ENCODE results near the gene ANK2.
A peak's percentile ranks its signal among the peaks of the same experiment; 100 is the strongest.

ANK2 gene

GRCh38 chr4:113024388-113024787 is 25.1 kb upstream of the ANK2 start:
- Histone ChIP-seq H3K9ac (ENCODE audit: low read length) (no peak overlapping the region), H3K27me3 (ENCODE audit: control insufficient read depth, insufficient read depth, low read length) (no peaks in the 10 kb centered on the region), H3K4me1 (ENCODE audit: control insufficient read depth, insufficient read depth, low read length) (no peaks in the 10 kb centered on the region), H3K4me3 (ENCODE audit: low read length) (no peak overlapping the region), H3K27ac (ENCODE audit: low read depth, low read length) (no peak overlapping the region), H3K36me3 (ENCODE audit: control insufficient read depth, insufficient read depth, low read length) (no peaks in the 10 kb centered on the region)

- H3K27me3 ChIP-seq (ENCODE audit: control insufficient read depth, insufficient read depth, low read length): no peaks in the 10 kb centered on the region
- no peaks in the 10 kb centered on the region for H3K36me3 ChIP-seq (ENCODE audit: control insufficient read depth, insufficient read depth, low read length)
- no peaks in the 10 kb centered on the region for H3K4me1 ChIP-seq (ENCODE audit: control insufficient read depth, insufficient read depth, low read length)
- no peak overlapping the region for H3K27ac ChIP-seq (ENCODE audit: low read depth, low read length)
- no peak overlapping the region for H3K9ac ChIP-seq (ENCODE audit: low read length)
- no peak overlapping the region for H3K4me3 ChIP-seq (ENCODE audit: low read length)
These were observed 24.0 kb upstream of the ANK2 start for GRCh38 chr4:113025416-113025815.

DNA sequence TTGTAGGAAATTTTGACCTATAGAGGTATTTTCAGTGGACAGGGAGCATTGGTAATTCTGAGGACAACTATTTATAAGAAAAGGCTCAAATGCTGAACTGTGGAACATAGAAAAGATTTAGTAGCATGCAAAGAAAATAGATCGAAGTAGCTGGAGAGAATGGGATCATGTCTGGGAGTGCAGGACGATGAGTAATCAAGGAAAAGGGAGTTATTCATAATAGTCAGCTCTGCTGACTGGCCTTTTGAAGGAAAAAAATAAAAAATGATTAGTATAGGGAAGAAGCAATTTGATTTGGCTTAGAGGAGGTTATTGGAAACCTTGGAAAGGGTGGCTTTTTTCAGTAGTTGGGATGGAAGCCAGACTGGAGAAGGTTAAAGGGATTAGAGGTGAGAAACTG is 22.9 kb upstream of the ANK2 start:
- H3K27me3 ChIP-seq (ENCODE audit: control insufficient read depth, insufficient read depth, low read length): no peaks in the 10 kb centered on the region
- no peak overlapping the region for H3K9ac ChIP-seq (ENCODE audit: low read length)
- H3K36me3 ChIP-seq (ENCODE audit: control insufficient read depth, insufficient read depth, low read length): no peaks in the 10 kb centered on the region
- H3K4me3 ChIP-seq (ENCODE audit: low read length): no peak overlapping the region
- H3K27ac ChIP-seq (ENCODE audit: low read depth, low read length): no peak overlapping the region
- no peaks in the 10 kb centered on the region for H3K4me1 ChIP-seq (ENCODE audit: control insufficient read depth, insufficient read depth, low read length)

DNA sequence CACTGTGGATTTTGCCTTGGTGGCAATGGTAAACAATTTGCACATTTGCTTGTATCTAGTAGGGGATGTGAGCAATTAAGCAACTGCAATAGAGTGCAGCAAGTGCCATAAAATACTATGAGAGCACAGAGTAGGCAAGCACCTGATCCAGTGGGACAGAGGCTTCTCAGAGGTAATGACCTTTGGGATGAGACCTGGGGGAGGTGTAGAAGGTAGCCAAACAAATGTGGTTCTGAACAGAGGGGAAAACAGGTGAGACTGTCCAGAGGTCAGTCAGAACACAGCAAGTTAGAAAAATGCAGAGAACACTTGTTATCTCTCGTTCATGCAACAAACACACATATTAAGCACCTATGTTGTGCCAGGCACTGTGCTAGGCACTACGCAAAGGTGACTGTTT is 21.4 kb upstream of the ANK2 start:
- Histone ChIP-seq H3K4me1 (ENCODE audit: control insufficient read depth, insufficient read depth, low read length) (no peaks in the 10 kb centered on the region), H3K27me3 (ENCODE audit: control insufficient read depth, insufficient read depth, low read length) (no peaks in the 10 kb centered on the region), H3K36me3 (ENCODE audit: control insufficient read depth, insufficient read depth, low read length) (no peaks in the 10 kb centered on the region), H3K9ac (ENCODE audit: low read length) (no peak overlapping the region), H3K27ac (ENCODE audit: low read depth, low read length) (no peak overlapping the region), H3K4me3 (ENCODE audit: low read length) (no peak overlapping the region)

- Histone ChIP-seq H3K4me1 (ENCODE audit: control insufficient read depth, insufficient read depth, low read length) (no peaks in the 10 kb centered on the region), H3K4me3 (ENCODE audit: low read length) (no peak overlapping the region), H3K27ac (ENCODE audit: low read depth, low read length) (no peak overlapping the region), H3K27me3 (ENCODE audit: control insufficient read depth, insufficient read depth, low read length) (no peaks in the 10 kb centered on the region), H3K9ac (ENCODE audit: low read length) (no peak overlapping the region), H3K36me3 (ENCODE audit: control insufficient read depth, insufficient read depth, low read length) (no peaks in the 10 kb centered on the region)
These were observed 18.2 kb upstream of the ANK2 start for GRCh38 chr4:113031212-113031611.

- no peaks in the 10 kb centered on the region for H3K4me1 ChIP-seq (ENCODE audit: control insufficient read depth, insufficient read depth, low read length)
- no peak overlapping the region for H3K27ac ChIP-seq (ENCODE audit: low read depth, low read length)
- H3K36me3 ChIP-seq (ENCODE audit: control insufficient read depth, insufficient read depth, low read length): no peaks in the 10 kb centered on the region
- H3K9ac ChIP-seq (ENCODE audit: low read length): no peak overlapping the region
- H3K4me3 ChIP-seq (ENCODE audit: low read length): no peak overlapping the region
- no peaks in the 10 kb centered on the region for H3K27me3 ChIP-seq (ENCODE audit: control insufficient read depth, insufficient read depth, low read length)
These were observed 8.7 kb upstream of the ANK2 start for GRCh38 chr4:113040793-113041192.

GRCh38 chr4:113042502-113042901 is 7.0 kb upstream of the ANK2 start:
- no peak overlapping the region for H3K27ac ChIP-seq (ENCODE audit: low read depth, low read length)
- H3K36me3 ChIP-seq (ENCODE audit: control insufficient read depth, insufficient read depth, low read length): no peaks in the 10 kb centered on the region
- no peak overlapping the region for H3K4me3 ChIP-seq (ENCODE audit: low read length)
- H3K9ac ChIP-seq (ENCODE audit: low read length): no peak overlapping the region
- no peaks in the 10 kb centered on the region for H3K27me3 ChIP-seq (ENCODE audit: control insufficient read depth, insufficient read depth, low read length)
- H3K4me1 ChIP-seq (ENCODE audit: control insufficient read depth, insufficient read depth, low read length): no peaks in the 10 kb centered on the region

DNA sequence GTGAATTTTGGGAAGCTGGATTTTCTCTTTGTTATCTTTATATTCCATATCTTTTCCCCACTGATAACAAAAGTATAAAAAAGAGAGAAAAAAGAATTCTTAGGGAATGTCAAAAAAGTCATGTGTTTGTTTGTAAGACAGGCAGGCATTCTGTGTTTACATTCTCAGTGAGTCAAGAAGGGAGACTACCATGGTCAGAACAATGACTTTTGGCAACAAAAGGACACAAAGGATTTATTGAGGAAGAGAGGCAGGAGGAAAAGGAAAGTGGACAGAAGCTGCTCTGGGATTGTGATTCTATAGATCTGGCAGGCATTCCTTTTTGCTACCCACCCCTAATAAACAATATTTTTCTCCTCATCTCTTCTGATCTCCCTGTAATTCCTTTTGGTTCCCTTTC is 5.9 kb upstream of the ANK2 start:
- no peak overlapping the region for H3K4me3 ChIP-seq (ENCODE audit: low read length)
- H3K9ac ChIP-seq (ENCODE audit: low read length): no peak overlapping the region
- no peaks in the 10 kb centered on the region for H3K4me1 ChIP-seq (ENCODE audit: control insufficient read depth, insufficient read depth, low read length)
- no peaks in the 10 kb centered on the region for H3K36me3 ChIP-seq (ENCODE audit: control insufficient read depth, insufficient read depth, low read length)
- no peaks in the 10 kb centered on the region for H3K27me3 ChIP-seq (ENCODE audit: control insufficient read depth, insufficient read depth, low read length)
- no peak overlapping the region for H3K27ac ChIP-seq (ENCODE audit: low read depth, low read length)

- H3K4me3 ChIP-seq (ENCODE audit: low read length): no peak overlapping the region
- no peaks in the 10 kb centered on the region for H3K36me3 ChIP-seq (ENCODE audit: control insufficient read depth, insufficient read depth, low read length)
- no peak overlapping the region for H3K27ac ChIP-seq (ENCODE audit: low read depth, low read length)
- H3K27me3 ChIP-seq (ENCODE audit: control insufficient read depth, insufficient read depth, low read length): no peaks in the 10 kb centered on the region
- no peak overlapping the region for H3K9ac ChIP-seq (ENCODE audit: low read length)
- no peaks in the 10 kb centered on the region for H3K4me1 ChIP-seq (ENCODE audit: control insufficient read depth, insufficient read depth, low read length)
These were observed 910 bp downstream of the ANK2 start for GRCh38 chr4:113050371-113050755.

DNA sequence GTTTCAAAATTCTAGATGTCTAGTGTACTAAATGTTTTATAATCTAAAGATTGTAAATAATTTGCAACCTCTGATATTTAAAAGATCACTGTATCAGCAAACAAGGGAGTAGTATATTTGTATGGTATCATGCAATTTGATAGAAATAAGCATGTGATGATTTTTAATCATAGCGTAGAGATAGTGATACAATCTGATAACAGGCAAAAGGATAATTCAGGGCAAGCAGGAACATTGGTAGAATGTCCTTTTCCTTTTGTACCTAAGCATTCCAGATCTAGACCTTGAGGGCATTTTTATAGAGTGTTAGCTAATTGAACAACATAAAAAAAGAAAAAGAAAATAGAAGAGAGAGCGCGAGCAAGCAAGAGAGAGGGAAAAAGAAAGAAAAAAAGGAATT is 1.4 kb downstream of the ANK2 start:
- H3K27me3 ChIP-seq (ENCODE audit: control insufficient read depth, insufficient read depth, low read length): no peaks in the 10 kb centered on the region
- no peak overlapping the region for H3K4me3 ChIP-seq (ENCODE audit: low read length)
- H3K4me1 ChIP-seq (ENCODE audit: control insufficient read depth, insufficient read depth, low read length): no peaks in the 10 kb centered on the region
- H3K9ac ChIP-seq (ENCODE audit: low read length): no peak overlapping the region
- no peaks in the 10 kb centered on the region for H3K36me3 ChIP-seq (ENCODE audit: control insufficient read depth, insufficient read depth, low read length)
- H3K27ac ChIP-seq (ENCODE audit: low read depth, low read length): peak overlapping the region; percentile 22

- H3K9ac ChIP-seq (ENCODE audit: low read length): no peak overlapping the region
- H3K4me1 ChIP-seq (ENCODE audit: control insufficient read depth, insufficient read depth, low read length): no peaks in the 10 kb centered on the region
- no peaks in the 10 kb centered on the region for H3K27me3 ChIP-seq (ENCODE audit: control insufficient read depth, insufficient read depth, low read length)
- no peak overlapping the region for H3K4me3 ChIP-seq (ENCODE audit: low read length)
- H3K27ac ChIP-seq (ENCODE audit: low read depth, low read length): peak overlapping the region; percentile 22
- H3K36me3 ChIP-seq (ENCODE audit: control insufficient read depth, insufficient read depth, low read length): no peaks in the 10 kb centered on the region
These were observed 1.9 kb downstream of the ANK2 start for GRCh38 chr4:113051361-113051760.

- H3K4me3 ChIP-seq (ENCODE audit: low read length): no peak overlapping the region
These were observed 3.0 kb downstream of the ANK2 start for GRCh38 chr4:113052379-113052951.

GRCh38 chr4:113053883-113054282 is 4.4 kb downstream of the ANK2 start:
- Histone ChIP-seq H3K36me3 (ENCODE audit: control insufficient read depth, insufficient read depth, low read length) (no peaks in the 10 kb centered on the region), H3K27ac (ENCODE audit: low read depth, low read length) (no peak overlapping the region), H3K9ac (ENCODE audit: low read length) (no peak overlapping the region), H3K27me3 (ENCODE audit: control insufficient read depth, insufficient read depth, low read length) (no peaks in the 10 kb centered on the region), H3K4me3 (ENCODE audit: low read length) (no peak overlapping the region), H3K4me1 (ENCODE audit: control insufficient read depth, insufficient read depth, low read length) (no peaks in the 10 kb centered on the region)

More at GRCh38 chr4:113052379-113052951, 3.0 kb downstream of the ANK2 start:
- H3K9ac ChIP-seq (ENCODE audit: low read length): no peak overlapping the region
- no peaks in the 10 kb centered on the region for H3K27me3 ChIP-seq (ENCODE audit: control insufficient read depth, insufficient read depth, low read length)
- H3K27ac ChIP-seq (ENCODE audit: low read depth, low read length): no peak overlapping the region
- H3K4me1 ChIP-seq (ENCODE audit: control insufficient read depth, insufficient read depth, low read length): no peaks in the 10 kb centered on the region
- H3K36me3 ChIP-seq (ENCODE audit: control insufficient read depth, insufficient read depth, low read length): no peaks in the 10 kb centered on the region

Measured in rectal smooth muscle tissue (tissue), 1 donor.